Subcutaneous adipose tissue (tissue), 4 donors: ENCODE results near the gene DNAJC16. TPM values are rescaled to one million over a fixed set of nuclear protein-coding genes. Genes with fewer than 3 reads are reported as not detected.

Experiments
- total RNA-seq, 4 donors: library from RNA; depleted of rRNA; stranded (reverse); fragments of >200 nt; gene quantifications; one replicate each; pipeline ENCODE4 v1.1.0, GENCODE V29; 2016
- TF ChIP-seq, protein P1 (sequence below): fragments of 450-650 bp; IDR thresholded peaks from one replicate; pipeline ENCODE4 v1.5.1; 2016; ENCODE audit warnings: low read depth, mild to moderate bottlenecking, control low read depth, antibody characterized with exemption, moderate library complexity

The DNAJC16 gene
- total RNA-seq, 4 donors from 2014 or later, result 12.1 to 22.3 (median 13.8) TPM

- TF ChIP-seq, protein P1, sequence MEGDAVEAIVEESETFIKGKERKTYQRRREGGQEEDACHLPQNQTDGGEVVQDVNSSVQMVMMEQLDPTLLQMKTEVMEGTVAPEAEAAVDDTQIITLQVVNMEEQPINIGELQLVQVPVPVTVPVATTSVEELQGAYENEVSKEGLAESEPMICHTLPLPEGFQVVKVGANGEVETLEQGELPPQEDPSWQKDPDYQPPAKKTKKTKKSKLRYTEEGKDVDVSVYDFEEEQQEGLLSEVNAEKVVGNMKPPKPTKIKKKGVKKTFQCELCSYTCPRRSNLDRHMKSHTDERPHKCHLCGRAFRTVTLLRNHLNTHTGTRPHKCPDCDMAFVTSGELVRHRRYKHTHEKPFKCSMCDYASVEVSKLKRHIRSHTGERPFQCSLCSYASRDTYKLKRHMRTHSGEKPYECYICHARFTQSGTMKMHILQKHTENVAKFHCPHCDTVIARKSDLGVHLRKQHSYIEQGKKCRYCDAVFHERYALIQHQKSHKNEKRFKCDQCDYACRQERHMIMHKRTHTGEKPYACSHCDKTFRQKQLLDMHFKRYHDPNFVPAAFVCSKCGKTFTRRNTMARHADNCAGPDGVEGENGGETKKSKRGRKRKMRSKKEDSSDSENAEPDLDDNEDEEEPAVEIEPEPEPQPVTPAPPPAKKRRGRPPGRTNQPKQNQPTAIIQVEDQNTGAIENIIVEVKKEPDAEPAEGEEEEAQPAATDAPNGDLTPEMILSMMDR, result no peak
These were observed 16.0 kb downstream of the DNAJC16 start for GRCh38 chr1:15542388-15543250.

DNA sequence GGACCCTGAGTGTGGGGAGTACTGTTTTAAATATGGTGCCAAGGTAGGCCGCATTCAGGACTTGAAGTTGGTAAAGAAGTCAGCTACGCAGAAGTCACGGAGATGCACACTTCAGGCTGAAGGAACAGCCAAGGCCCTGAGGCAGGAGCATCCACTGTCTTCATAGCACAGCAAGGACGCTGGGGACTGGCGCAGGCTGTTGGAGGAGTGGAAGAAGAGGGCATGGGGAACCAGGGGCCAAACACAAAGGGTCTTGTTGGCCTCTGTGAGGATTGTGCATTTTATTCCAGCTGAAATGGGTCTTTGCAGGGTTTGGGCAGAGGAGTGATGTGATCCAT lies 16.6 kb downstream of the DNAJC16 start:
- TF ChIP-seq, protein P1, result no peak

DNA sequence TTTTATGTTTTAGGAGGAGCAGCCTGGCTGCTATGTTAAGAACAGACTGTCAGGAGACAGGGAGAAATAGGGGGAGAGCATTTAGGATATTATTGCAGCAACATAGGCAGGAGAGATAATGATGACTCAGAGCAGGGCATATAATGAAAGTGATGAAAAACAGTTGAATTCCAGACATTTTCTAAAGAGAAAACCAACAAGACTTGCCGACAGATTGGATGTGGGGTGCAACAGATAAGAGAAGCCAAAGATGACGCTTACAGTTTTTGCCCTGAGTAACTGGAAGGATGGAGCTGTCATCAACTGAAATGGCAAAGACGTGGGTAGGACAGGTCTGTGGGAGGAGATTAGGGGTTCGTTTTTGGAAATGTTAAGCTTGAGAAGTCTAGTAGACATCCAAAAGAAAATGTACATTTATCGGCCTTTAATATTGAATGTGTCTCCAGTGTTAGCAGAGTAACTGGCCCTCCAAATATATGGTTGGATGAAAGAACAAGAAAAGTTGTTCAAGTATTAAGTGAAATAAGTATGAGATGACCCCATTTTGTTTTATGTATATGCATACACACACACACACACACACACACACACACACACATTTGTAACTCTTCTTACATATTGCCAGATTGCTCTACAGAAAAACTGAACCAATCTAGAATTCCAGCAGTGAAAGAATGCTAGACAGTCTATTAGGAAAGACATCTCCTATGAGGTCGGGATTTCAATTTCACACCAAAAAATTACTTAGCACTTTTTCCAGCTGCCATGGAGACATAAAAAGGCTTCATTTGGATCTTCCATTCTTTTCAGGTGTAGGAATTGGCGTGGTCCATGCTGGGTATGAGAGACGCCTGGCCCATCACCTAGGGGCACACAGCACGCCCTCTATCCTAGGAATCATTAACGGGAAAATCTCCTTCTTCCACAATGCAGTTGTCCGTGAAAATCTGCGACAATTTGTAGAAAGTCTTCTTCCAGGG lies 17.2 kb downstream of the DNAJC16 start:
- TF ChIP-seq, protein P1, result no peak

DNA sequence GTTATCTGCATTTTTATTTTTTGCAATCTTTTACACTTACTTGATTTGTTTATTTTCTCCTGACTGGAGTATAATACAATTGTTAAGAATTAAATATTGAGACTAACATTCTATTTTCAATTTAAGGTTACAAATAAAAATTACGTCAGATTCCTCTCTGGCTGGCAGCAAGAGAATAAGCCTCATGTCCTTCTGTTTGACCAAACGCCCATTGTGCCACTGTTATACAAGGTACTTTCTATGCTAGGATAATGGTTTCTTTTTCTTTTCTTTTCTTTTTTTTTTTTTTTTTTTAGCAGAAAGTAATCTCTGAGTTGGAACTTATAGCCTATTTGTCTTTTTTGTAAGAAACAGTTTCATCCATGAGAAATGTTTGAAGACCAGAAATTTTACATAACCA lies 20.0 kb downstream of the DNAJC16 start:
- TF ChIP-seq, protein P1, result no peak

DNA sequence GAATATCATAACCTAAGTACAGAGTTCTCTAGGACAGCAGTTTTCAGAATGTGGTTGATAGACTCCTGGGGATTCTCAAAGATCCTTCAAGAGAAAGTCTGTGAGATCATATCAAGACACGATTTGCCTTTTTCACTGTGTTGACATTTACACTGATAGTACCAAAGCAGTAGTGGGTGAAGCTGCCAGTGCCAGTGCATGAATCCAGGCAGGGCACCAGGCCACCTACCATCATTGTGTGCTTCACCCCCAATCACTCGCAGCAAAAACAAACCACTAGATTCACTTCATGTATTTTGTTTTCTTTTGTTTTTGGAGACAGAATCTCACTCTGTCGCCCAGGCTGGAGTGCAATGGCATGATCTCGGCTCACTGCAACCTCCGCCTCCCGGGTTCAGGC lies 23.9 kb downstream of the DNAJC16 start:
- TF ChIP-seq, protein P1, result no peak

- TF ChIP-seq, protein P1, result no peak
These were observed 30.4 kb downstream of the DNAJC16 start for GRCh38 chr1:15557008-15557407.

GRCh38 chr1:15557594-15557993 lies 30.9 kb downstream of the DNAJC16 start:
- TF ChIP-seq, protein P1, result no peak
